ENCODE measurements around the gene OR3A1.

Gene OR3A1

GRCh38 chr17:3282901-3283300 is 15.3 kb downstream of the OR3A1 start:
- no peak overlapping the region for H3K27ac ChIP-seq (ENCODE audit: low read depth, low read length, poor library complexity, severe bottlenecking)
- no peak overlapping the region for H3K9ac ChIP-seq (ENCODE audit: low read length)
- no peak for TF ChIP-seq CTCF (IDR thresholded peaks at IDR 0.05; ENCODE audit: low read length)
- TF ChIP-seq EZH2 (IDR thresholded peaks at IDR 0.05; ENCODE audit: borderline replicate concordance, low read length) = no peak
- no peaks in the 10 kb centered on the region for H3K79me2 ChIP-seq (ENCODE audit: insufficient read depth, low read length)
- no peaks in the 10 kb centered on the region for H3K9me2 ChIP-seq (ENCODE audit: low read depth, low read length)
- H3F3A ChIP-seq (ENCODE audit: insufficient read depth, low read length) = no peaks in the 10 kb centered on the region
- H3K4me3 ChIP-seq (ENCODE audit: low read depth, low read length, poor library complexity, severe bottlenecking) = no peak overlapping the region
- no peaks in the 10 kb centered on the region for H3K4me1 ChIP-seq (ENCODE audit: insufficient read depth, low read length, severe bottlenecking)
- no peaks in the 10 kb centered on the region for H4K20me1 ChIP-seq (ENCODE audit: insufficient read depth, low read length)
- H2AFZ ChIP-seq (ENCODE audit: low read length) = no peak overlapping the region
- no peak overlapping the region for H3K4me2 ChIP-seq (ENCODE audit: low read length)
- no peaks in the 10 kb centered on the region for H3K36me3 ChIP-seq (ENCODE audit: insufficient read depth, low read length)
- no peaks in the 10 kb centered on the region for H3K27me3 ChIP-seq (ENCODE audit: insufficient read depth, low read length)
- H3K9me3 ChIP-seq (ENCODE audit: low read length) = no peaks in the 10 kb centered on the region

GRCh38 chr17:3276126-3276525 is 22.0 kb downstream of the OR3A1 start:
- Histone ChIP-seq H3K9me2 (ENCODE audit: low read depth, low read length) (no peaks in the 10 kb centered on the region), H3K4me1 (ENCODE audit: insufficient read depth, low read length, severe bottlenecking) (no peaks in the 10 kb centered on the region), H3K9ac (ENCODE audit: low read length) (no peak overlapping the region), H3K27ac (ENCODE audit: low read depth, low read length, poor library complexity, severe bottlenecking) (no peak overlapping the region), H3K36me3 (ENCODE audit: insufficient read depth, low read length) (no peaks in the 10 kb centered on the region), H3K4me2 (ENCODE audit: low read length) (no peak overlapping the region), H3K9me3 (ENCODE audit: low read length) (0 out of 2 replicates have a peak, but pooled peaks cover 2% of the 10 kb centered on the region), H3K79me2 (ENCODE audit: insufficient read depth, low read length) (no peaks in the 10 kb centered on the region), H3F3A (ENCODE audit: insufficient read depth, low read length) (no peaks in the 10 kb centered on the region), H2AFZ (ENCODE audit: low read length) (no peak overlapping the region), H4K20me1 (ENCODE audit: insufficient read depth, low read length) (no peaks in the 10 kb centered on the region), H3K4me3 (ENCODE audit: low read depth, low read length, poor library complexity, severe bottlenecking) (no peak overlapping the region), H3K27me3 (ENCODE audit: insufficient read depth, low read length) (no peaks in the 10 kb centered on the region)
- TF ChIP-seq CTCF (IDR thresholded peaks at IDR 0.05; ENCODE audit: low read length) (no peak), EZH2 (IDR thresholded peaks at IDR 0.05; ENCODE audit: borderline replicate concordance, low read length) (no peak)

GRCh38 chr17:3271072-3271848 is 26.9 kb downstream of the OR3A1 start:
- Histone ChIP-seq H3K9ac (ENCODE audit: low read length) (no peak overlapping the region), H3K27me3 (ENCODE audit: insufficient read depth, low read length) (no peaks in the 10 kb centered on the region), H3K36me3 (ENCODE audit: insufficient read depth, low read length) (no peaks in the 10 kb centered on the region), H3K79me2 (ENCODE audit: insufficient read depth, low read length) (no peaks in the 10 kb centered on the region), H4K20me1 (ENCODE audit: insufficient read depth, low read length) (no peaks in the 10 kb centered on the region), H3K27ac (ENCODE audit: low read depth, low read length, poor library complexity, severe bottlenecking) (no peak overlapping the region), H3K9me2 (ENCODE audit: low read depth, low read length) (no peaks in the 10 kb centered on the region), H3K4me3 (ENCODE audit: low read depth, low read length, poor library complexity, severe bottlenecking) (no peak overlapping the region), H2AFZ (ENCODE audit: low read length) (no peak overlapping the region), H3F3A (ENCODE audit: insufficient read depth, low read length) (no peaks in the 10 kb centered on the region), H3K4me1 (ENCODE audit: insufficient read depth, low read length, severe bottlenecking) (no peaks in the 10 kb centered on the region), H3K4me2 (ENCODE audit: low read length) (no peak overlapping the region), H3K9me3 (ENCODE audit: low read length) (0 out of 2 replicates have a peak, but pooled peaks cover 2% of the 10 kb centered on the region)
- no peak for TF ChIP-seq CTCF (IDR thresholded peaks at IDR 0.05; ENCODE audit: low read length)
- TF ChIP-seq EZH2 (IDR thresholded peaks at IDR 0.05; ENCODE audit: borderline replicate concordance, low read length) = no peak
